ENCODE data around the gene CHST5. TPM values are rescaled to one million over a fixed set of nuclear protein-coding genes. Genes with fewer than 3 reads are reported as not detected.
A peak's percentile ranks its signal among the peaks of the same experiment; 100 is the strongest.

CHST5 gene
- total and polyA plus RNA-seq, 2 of the 13 experiments (the other 11 are each of a cell fraction or from before 2014, with no cell fraction given): 0.05 TPM; not detected in 1

- TF ChIP-seq, protein P1, sequence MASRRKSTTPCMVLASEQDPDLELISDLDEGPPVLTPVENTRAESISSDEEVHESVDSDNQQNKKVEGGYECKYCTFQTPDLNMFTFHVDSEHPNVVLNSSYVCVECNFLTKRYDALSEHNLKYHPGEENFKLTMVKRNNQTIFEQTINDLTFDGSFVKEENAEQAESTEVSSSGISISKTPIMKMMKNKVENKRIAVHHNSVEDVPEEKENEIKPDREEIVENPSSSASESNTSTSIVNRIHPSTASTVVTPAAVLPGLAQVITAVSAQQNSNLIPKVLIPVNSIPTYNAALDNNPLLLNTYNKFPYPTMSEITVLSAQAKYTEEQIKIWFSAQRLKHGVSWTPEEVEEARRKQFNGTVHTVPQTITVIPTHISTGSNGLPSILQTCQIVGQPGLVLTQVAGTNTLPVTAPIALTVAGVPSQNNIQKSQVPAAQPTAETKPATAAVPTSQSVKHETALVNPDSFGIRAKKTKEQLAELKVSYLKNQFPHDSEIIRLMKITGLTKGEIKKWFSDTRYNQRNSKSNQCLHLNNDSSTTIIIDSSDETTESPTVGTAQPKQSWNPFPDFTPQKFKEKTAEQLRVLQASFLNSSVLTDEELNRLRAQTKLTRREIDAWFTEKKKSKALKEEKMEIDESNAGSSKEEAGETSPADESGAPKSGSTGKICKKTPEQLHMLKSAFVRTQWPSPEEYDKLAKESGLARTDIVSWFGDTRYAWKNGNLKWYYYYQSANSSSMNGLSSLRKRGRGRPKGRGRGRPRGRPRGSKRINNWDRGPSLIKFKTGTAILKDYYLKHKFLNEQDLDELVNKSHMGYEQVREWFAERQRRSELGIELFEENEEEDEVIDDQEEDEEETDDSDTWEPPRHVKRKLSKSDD (CRISPR knock-in tag; IDR thresholded peaks at IDR 0.05; ENCODE audit: low read depth): peak; percentile 53; the same call in 1 of the 2 replicates
- TF ChIP-seq EED (CRISPR knock-in tag; IDR thresholded peaks at IDR 0.05) (peak; percentile 24; the same call in 1 of the 2 replicates), AKAP8 (CRISPR knock-in tag; IDR thresholded peaks at IDR 0.05) (no peak; the same call in 1 of the 2 replicates), HDAC2 (CRISPR knock-in tag; IDR thresholded peaks at IDR 0.05) (no peak; the same call in 1 of the 2 replicates), NCOA1 (CRISPR knock-in tag; IDR thresholded peaks at IDR 0.05) (peak; percentile 57; the same call in 1 of the 2 replicates), KLF6 (CRISPR knock-in tag; IDR thresholded peaks at IDR 0.05) (0 out of 2 replicates have a peak, but pooled peaks have one; percentile 49), SRY (CRISPR knock-in tag; IDR thresholded peaks at IDR 0.05) (peak; percentile 79; the same call in 1 of the 2 replicates), NFAT5 (CRISPR knock-in tag; IDR thresholded peaks at IDR 0.05) (peak; percentile 57; the same call in 1 of the 2 replicates), TMF1 (CRISPR knock-in tag; IDR thresholded peaks at IDR 0.05; ENCODE audit: low read depth) (peak; percentile 43; the same call in 1 of the 2 replicates), FOXM1 (CRISPR knock-in tag; IDR thresholded peaks at IDR 0.05) (no peak; the same call in 1 of the 2 replicates), YY1 (IDR thresholded peaks at IDR 0.05; ENCODE audit: insufficient read depth, insufficient replicate concordance, low read depth, low read length) (peak; percentile 89), SP5 (CRISPR knock-in tag; IDR thresholded peaks at IDR 0.05; ENCODE audit: borderline replicate concordance, low read depth) (peak; percentile 89), SMAD9 (CRISPR knock-in tag; IDR thresholded peaks at IDR 0.05) (peak; percentile 65; the same call in 1 of the 2 replicates), SAFB2 (CRISPR knock-in tag; IDR thresholded peaks at IDR 0.05; ENCODE audit: borderline replicate concordance, low read depth) (peak; percentile 93), ZNF773 (CRISPR knock-in tag; IDR thresholded peaks at IDR 0.05; ENCODE audit: borderline replicate concordance) (peak; percentile 16; the same call in 1 of the 2 replicates), MAX (IDR thresholded peaks at IDR 0.05) (peak; percentile 36), ZNF44 (CRISPR knock-in tag; IDR thresholded peaks at IDR 0.05) (peak; percentile 72; the same call in 1 of the 2 replicates), ZNF451 (CRISPR knock-in tag; IDR thresholded peaks at IDR 0.05) (peak; percentile 55; the same call in 1 of the 2 replicates)
- TF ChIP-seq, protein P2, sequence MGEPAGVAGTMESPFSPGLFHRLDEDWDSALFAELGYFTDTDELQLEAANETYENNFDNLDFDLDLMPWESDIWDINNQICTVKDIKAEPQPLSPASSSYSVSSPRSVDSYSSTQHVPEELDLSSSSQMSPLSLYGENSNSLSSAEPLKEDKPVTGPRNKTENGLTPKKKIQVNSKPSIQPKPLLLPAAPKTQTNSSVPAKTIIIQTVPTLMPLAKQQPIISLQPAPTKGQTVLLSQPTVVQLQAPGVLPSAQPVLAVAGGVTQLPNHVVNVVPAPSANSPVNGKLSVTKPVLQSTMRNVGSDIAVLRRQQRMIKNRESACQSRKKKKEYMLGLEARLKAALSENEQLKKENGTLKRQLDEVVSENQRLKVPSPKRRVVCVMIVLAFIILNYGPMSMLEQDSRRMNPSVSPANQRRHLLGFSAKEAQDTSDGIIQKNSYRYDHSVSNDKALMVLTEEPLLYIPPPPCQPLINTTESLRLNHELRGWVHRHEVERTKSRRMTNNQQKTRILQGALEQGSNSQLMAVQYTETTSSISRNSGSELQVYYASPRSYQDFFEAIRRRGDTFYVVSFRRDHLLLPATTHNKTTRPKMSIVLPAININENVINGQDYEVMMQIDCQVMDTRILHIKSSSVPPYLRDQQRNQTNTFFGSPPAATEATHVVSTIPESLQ (CRISPR knock-in tag; conservative IDR thresholded peaks at IDR 0.05): no peak; the same call in 1 of the 2 replicates
Observed at GRCh38 chr16:75566040-75566757, 30.3 kb upstream of the CHST5 start, which contains the start of gene GABARAPL2 (continued).

All from HepG2 (cell line).